ENCODE measurements around the gene BRINP2.

The BRINP2 gene

DNA sequence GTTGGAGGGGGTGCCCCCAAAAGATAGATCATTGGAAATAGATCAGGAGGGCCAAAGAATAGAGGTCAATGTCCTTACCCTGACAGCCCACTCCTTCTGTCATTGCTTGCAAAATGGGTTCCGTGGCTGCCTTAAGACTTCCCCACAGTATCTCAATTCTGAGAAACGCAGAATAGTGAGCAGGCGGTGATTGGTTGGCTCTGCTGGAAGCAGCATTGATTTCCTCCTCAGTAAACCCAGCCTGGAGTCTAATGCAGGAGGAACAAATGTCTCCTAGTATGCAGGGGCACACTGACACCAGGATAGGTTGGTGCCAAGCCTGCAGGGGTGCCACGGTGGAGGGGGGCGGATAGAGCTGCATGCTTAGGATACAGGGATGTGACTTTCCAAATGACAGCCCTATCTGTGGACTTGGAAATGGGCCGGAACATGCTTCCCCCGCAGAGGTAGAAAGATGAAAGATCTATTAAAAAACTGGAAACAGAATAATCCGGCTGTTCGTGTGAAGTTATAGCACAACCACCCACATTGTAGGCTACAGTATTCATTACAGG is 76.9 kb downstream of the BRINP2 start:
- H3K4me3 ChIP-seq (ENCODE audit: low read depth, low read length, poor library complexity, severe bottlenecking): no peak overlapping the region
- H3K4me1 ChIP-seq (ENCODE audit: insufficient read depth, low read length, severe bottlenecking): no peaks in the 10 kb centered on the region
- no peak overlapping the region for H2AFZ ChIP-seq (ENCODE audit: low read length)
- H3K27ac ChIP-seq (ENCODE audit: low read depth, low read length, poor library complexity, severe bottlenecking): no peak overlapping the region
- H3K36me3 ChIP-seq (ENCODE audit: insufficient read depth, low read length): no peaks in the 10 kb centered on the region
- H3K27me3 ChIP-seq (ENCODE audit: insufficient read depth, low read length): no peaks in the 10 kb centered on the region
- no peaks in the 10 kb centered on the region for H3F3A ChIP-seq (ENCODE audit: insufficient read depth, low read length)
- no peak overlapping the region for H3K4me2 ChIP-seq (ENCODE audit: low read length)
- no peaks in the 10 kb centered on the region for H3K9me2 ChIP-seq (ENCODE audit: low read depth, low read length)
- no peak for TF ChIP-seq EZH2 (IDR thresholded peaks at IDR 0.05; ENCODE audit: borderline replicate concordance, low read length)
- TF ChIP-seq, protein P1, sequence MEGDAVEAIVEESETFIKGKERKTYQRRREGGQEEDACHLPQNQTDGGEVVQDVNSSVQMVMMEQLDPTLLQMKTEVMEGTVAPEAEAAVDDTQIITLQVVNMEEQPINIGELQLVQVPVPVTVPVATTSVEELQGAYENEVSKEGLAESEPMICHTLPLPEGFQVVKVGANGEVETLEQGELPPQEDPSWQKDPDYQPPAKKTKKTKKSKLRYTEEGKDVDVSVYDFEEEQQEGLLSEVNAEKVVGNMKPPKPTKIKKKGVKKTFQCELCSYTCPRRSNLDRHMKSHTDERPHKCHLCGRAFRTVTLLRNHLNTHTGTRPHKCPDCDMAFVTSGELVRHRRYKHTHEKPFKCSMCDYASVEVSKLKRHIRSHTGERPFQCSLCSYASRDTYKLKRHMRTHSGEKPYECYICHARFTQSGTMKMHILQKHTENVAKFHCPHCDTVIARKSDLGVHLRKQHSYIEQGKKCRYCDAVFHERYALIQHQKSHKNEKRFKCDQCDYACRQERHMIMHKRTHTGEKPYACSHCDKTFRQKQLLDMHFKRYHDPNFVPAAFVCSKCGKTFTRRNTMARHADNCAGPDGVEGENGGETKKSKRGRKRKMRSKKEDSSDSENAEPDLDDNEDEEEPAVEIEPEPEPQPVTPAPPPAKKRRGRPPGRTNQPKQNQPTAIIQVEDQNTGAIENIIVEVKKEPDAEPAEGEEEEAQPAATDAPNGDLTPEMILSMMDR (IDR thresholded peaks at IDR 0.05; ENCODE audit: low read length): no peak
- no peaks in the 10 kb centered on the region for H4K20me1 ChIP-seq (ENCODE audit: insufficient read depth, low read length)
- no peak overlapping the region for H3K9ac ChIP-seq (ENCODE audit: low read length)
- no peaks in the 10 kb centered on the region for H3K9me3 ChIP-seq (ENCODE audit: low read length)
- H3K79me2 ChIP-seq (ENCODE audit: insufficient read depth, low read length): no peaks in the 10 kb centered on the region

DNA sequence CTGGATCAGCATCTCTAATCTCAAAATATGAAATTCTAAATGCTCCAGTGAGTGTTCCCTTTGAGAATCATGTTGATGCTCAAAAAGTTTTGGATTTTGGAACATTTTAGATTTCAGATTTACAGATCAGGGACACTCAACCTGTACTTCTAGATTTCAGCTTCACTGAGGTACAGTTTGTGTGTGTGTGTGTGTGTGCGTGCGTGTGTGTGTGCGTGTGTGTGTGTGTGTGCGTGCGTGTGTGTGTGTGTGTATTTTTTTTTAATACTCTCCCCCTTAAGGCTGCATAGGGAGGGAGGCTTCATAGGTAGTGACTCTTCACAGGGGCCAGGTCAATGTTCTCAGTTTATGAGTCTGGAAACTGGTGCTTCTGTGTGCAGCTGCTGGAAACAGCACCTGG is 77.5 kb downstream of the BRINP2 start:
- Histone ChIP-seq H3K9ac (ENCODE audit: low read length) (no peak overlapping the region), H3K36me3 (ENCODE audit: insufficient read depth, low read length) (no peaks in the 10 kb centered on the region), H3K4me2 (ENCODE audit: low read length) (no peak overlapping the region), H3K9me2 (ENCODE audit: low read depth, low read length) (no peaks in the 10 kb centered on the region), H2AFZ (ENCODE audit: low read length) (no peak overlapping the region), H3K27ac (ENCODE audit: low read depth, low read length, poor library complexity, severe bottlenecking) (no peak overlapping the region), H3K4me1 (ENCODE audit: insufficient read depth, low read length, severe bottlenecking) (no peaks in the 10 kb centered on the region), H3K79me2 (ENCODE audit: insufficient read depth, low read length) (no peaks in the 10 kb centered on the region), H3K9me3 (ENCODE audit: low read length) (no peaks in the 10 kb centered on the region), H4K20me1 (ENCODE audit: insufficient read depth, low read length) (no peaks in the 10 kb centered on the region), H3K27me3 (ENCODE audit: insufficient read depth, low read length) (no peaks in the 10 kb centered on the region), H3F3A (ENCODE audit: insufficient read depth, low read length) (no peaks in the 10 kb centered on the region), H3K4me3 (ENCODE audit: low read depth, low read length, poor library complexity, severe bottlenecking) (no peak overlapping the region)
- TF ChIP-seq, protein P1 (IDR thresholded peaks at IDR 0.05; ENCODE audit: low read length): no peak
- TF ChIP-seq EZH2 (IDR thresholded peaks at IDR 0.05; ENCODE audit: borderline replicate concordance, low read length): no peak

DNA sequence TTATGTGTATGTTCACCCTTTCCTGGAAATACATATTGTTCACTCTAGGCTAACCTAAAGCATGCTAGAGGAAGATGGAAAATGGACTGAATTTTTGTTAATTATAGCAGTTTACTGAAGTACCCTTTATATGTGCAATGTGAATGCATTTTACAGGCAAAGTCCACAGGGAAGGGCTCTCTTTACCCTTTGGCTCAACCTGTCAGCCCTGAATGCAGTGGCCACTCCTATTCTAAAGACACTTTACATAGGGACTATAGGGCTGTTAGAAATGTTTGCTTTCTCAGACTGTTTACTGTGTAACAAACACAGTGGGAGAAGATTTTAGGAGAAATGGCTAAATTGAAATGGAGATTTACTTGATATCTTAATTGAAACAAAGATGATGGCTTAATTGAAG is 78.5 kb downstream of the BRINP2 start:
- Histone ChIP-seq H3K9me3 (ENCODE audit: low read length) (no peaks in the 10 kb centered on the region), H3K79me2 (ENCODE audit: insufficient read depth, low read length) (no peaks in the 10 kb centered on the region), H3K27ac (ENCODE audit: low read depth, low read length, poor library complexity, severe bottlenecking) (no peak overlapping the region), H3K9me2 (ENCODE audit: low read depth, low read length) (no peaks in the 10 kb centered on the region), H3K9ac (ENCODE audit: low read length) (no peak overlapping the region), H2AFZ (ENCODE audit: low read length) (no peak overlapping the region), H3F3A (ENCODE audit: insufficient read depth, low read length) (no peaks in the 10 kb centered on the region), H3K27me3 (ENCODE audit: insufficient read depth, low read length) (no peaks in the 10 kb centered on the region), H3K4me3 (ENCODE audit: low read depth, low read length, poor library complexity, severe bottlenecking) (no peak overlapping the region), H3K36me3 (ENCODE audit: insufficient read depth, low read length) (no peaks in the 10 kb centered on the region), H3K4me2 (ENCODE audit: low read length) (no peak overlapping the region), H3K4me1 (ENCODE audit: insufficient read depth, low read length, severe bottlenecking) (no peaks in the 10 kb centered on the region), H4K20me1 (ENCODE audit: insufficient read depth, low read length) (no peaks in the 10 kb centered on the region)
- TF ChIP-seq, protein P1 (IDR thresholded peaks at IDR 0.05; ENCODE audit: low read length): no peak
- no peak for TF ChIP-seq EZH2 (IDR thresholded peaks at IDR 0.05; ENCODE audit: borderline replicate concordance, low read length)
